Panc1 (cell line): ENCODE measurements around the gene SH3PXD2A. TPM values are rescaled to one million over a fixed set of nuclear protein-coding genes. Genes with fewer than 3 reads are reported as not detected.
"Not testable (repeated sequence)": the region's sequence is repeated elsewhere in the genome, so short reads cannot be mapped to it uniquely, and the experiment has no call there.

Experiments used
- ATAC-seq: fragments of 200-7000 bp; cut with Tn5 transposase; 2 replicates; pipeline ENCODE4 v1.9.1; 2020; ENCODE audit warnings: mild to moderate bottlenecking, moderate library complexity
- BruUV-seq: library from RNA; stranded (reverse); fragments of 400-500 nt; replicated peaks from 2 replicates; lab custom pipeline; 2021; lab: Mats Ljungman, UMichigan
- CTCF ChIA-PET: fragments of 300-600 bp; sonication (Branson Sonifier 250); formaldehyde crosslinking; loops from one replicate; lab custom pipeline; 2022; ENCODE audit warnings: antibody characterized with exemption; lab: Charles Lee
- POLR2A ChIA-PET: fragments of 300-600 bp; sonication (Branson Sonifier 250); formaldehyde crosslinking; loops from one replicate; lab custom pipeline; 2022; ENCODE audit warnings: antibody characterized with exemption; lab: Charles Lee
- DNase-seq: peaks from one replicate; pipeline ENCODE4 v3.0.0-alpha.2; 2010; ENCODE audit warnings: low read depth, low spot score
- H3K27ac ChIP-seq: 2 replicates; pipeline ENCODE4 v1.5.1; 2011; ENCODE audit warnings: mild to moderate bottlenecking, low read length, inconsistent platforms
- H3K27me3 ChIP-seq: fragments of 200-500 bp; sonication (Bioruptor generic); 2 replicates; pipeline ENCODE4 v1.6.0; 2014; ENCODE audit warnings: low read length, inconsistent platforms; ENCODE audit not compliant: control insufficient read depth, insufficient read depth
- H3K36me3 ChIP-seq: fragments of 200-500 bp; sonication (Bioruptor generic); 2 replicates; pipeline ENCODE4 v1.5.1; 2014; ENCODE audit warnings: inconsistent platforms, mild to moderate bottlenecking, low read length, moderate library complexity; ENCODE audit not compliant: control insufficient read depth, insufficient read depth
- H3K4me1 ChIP-seq: 2 replicates; pipeline ENCODE4 v1.5.1; 2011; ENCODE audit warnings: inconsistent platforms, mild to moderate bottlenecking, low read length, moderate library complexity; ENCODE audit not compliant: control insufficient read depth, insufficient read depth
- H3K4me3 ChIP-seq, 2 experiments: 2 replicates each; pipeline ENCODE4 v1.5.1; 2011 to 2012; ENCODE audit warnings: low read depth in 2 of 2, low read length in 2 of 2, mild to moderate bottlenecking in 2 of 2, inconsistent platforms in 1 of 2, moderate library complexity in 1 of 2
- H3K9me3 ChIP-seq: fragments of 200-500 bp; sonication (Bioruptor generic); 2 replicates; pipeline ENCODE4 v1.5.1; 2014; ENCODE audit warnings: low read depth, mild to moderate bottlenecking, inconsistent platforms, low read length, moderate library complexity; ENCODE audit not compliant: control insufficient read depth, insufficient read depth
- POLR2AphosphoS5 ChIP-seq: IDR thresholded peaks from 2 replicates; pipeline ENCODE4 v1.6.1; 2012; ENCODE audit warnings: mild to moderate bottlenecking, low read depth, low read length, moderate library complexity
- SIN3A ChIP-seq: IDR thresholded peaks from 2 replicates; pipeline ENCODE4 v1.6.1; 2012; ENCODE audit warnings: low read depth, mild to moderate bottlenecking, low read length, moderate library complexity, borderline replicate concordance; ENCODE audit not compliant: insufficient read depth
- TCF7L2 ChIP-seq: IDR thresholded peaks from 2 replicates; pipeline ENCODE4 v1.6.1; 2011; ENCODE audit warnings: mild to moderate bottlenecking, low read depth, low read length, inconsistent platforms
- in situ Hi-C: cut with HindIII; loops from 2 replicates; pipeline ENCODE4 v1.10.0; 2016; ENCODE audit warnings: low sequenced_read_pairs, low pct_unique_long_range_greater_than_20kb
- intact Hi-C: fragments of 100-400 bp; cut with micrococcal nuclease; formaldehyde crosslinking; loops from one replicate; pipeline ENCODE4 v1.10.0; 2022; ENCODE audit not compliant: unreplicated experiment
- total RNA-seq: library from RNA; stranded (reverse); gene quantifications from one replicate; pipeline ENCODE4 v1.2.1, GENCODE V29; 2021; ENCODE audit not compliant: unreplicated experiment
- TF ChIP-seq, protein P1 (sequence below): fragments of 450-650 bp; IDR thresholded peaks from 2 replicates; pipeline ENCODE4 v1.5.1; 2017; ENCODE audit warnings: mild to moderate bottlenecking
- TF ChIP-seq, protein P2 (sequence below), 2 experiments: IDR thresholded peaks; 2 replicates each; pipeline ENCODE4 v1.6.1; 2011 to 2012; ENCODE audit warnings: low read depth in 2 of 2, control low read depth in 1 of 2, low read length in 1 of 2, mild to moderate bottlenecking in 1 of 2, moderate library complexity in 1 of 2; ENCODE audit not compliant: insufficient read depth in 1 of 2

Gene SH3PXD2A
- total RNA-seq, 1 experiment from 2014 or later, result 5.7 TPM

DNA sequence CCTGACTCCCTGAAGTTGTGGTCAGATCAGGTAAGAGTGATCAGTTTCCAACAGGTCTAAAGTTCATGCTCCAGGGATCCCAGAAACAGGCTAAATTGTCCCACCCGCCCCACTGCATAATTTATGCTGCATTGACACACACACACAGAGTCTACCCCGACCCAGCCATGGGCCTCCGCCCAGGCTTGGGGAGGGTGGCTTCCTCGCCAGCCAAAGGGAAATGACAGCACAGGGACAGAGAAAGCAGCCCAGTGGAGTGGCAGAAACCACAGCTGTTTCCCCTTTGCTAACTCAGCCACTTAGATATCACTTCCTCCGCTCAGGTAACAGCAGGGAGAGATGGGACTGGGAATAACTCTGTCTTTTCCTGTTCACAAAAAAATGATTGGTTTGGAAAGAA, 9.4 kb downstream of the SH3PXD2A start:
- POLR2A ChIA-PET, result no interaction called here
- intact Hi-C loops, result no loop called here
- Histone ChIP-seq H3K27ac (no peak overlapping the region), H3K4me3 (no peak overlapping the region), H3K4me1 (peaks cover 21% of the 10 kb centered on the region), H3K27me3 (no peaks in the 10 kb centered on the region), H3K36me3 (no peaks in the 10 kb centered on the region), H3K9me3 (no peaks in the 10 kb centered on the region)
- in situ Hi-C loops, result no loop called here
- no peak for DNase-seq
- CTCF ChIA-PET, result no interaction called here
- ATAC-seq, result no peak
- BruUV-seq, result no TSS peak
- no peak for TF ChIP-seq SIN3A
- no peak for TF ChIP-seq POLR2AphosphoS5
- TF ChIP-seq, protein P1, sequence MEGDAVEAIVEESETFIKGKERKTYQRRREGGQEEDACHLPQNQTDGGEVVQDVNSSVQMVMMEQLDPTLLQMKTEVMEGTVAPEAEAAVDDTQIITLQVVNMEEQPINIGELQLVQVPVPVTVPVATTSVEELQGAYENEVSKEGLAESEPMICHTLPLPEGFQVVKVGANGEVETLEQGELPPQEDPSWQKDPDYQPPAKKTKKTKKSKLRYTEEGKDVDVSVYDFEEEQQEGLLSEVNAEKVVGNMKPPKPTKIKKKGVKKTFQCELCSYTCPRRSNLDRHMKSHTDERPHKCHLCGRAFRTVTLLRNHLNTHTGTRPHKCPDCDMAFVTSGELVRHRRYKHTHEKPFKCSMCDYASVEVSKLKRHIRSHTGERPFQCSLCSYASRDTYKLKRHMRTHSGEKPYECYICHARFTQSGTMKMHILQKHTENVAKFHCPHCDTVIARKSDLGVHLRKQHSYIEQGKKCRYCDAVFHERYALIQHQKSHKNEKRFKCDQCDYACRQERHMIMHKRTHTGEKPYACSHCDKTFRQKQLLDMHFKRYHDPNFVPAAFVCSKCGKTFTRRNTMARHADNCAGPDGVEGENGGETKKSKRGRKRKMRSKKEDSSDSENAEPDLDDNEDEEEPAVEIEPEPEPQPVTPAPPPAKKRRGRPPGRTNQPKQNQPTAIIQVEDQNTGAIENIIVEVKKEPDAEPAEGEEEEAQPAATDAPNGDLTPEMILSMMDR, result no peak
- TF ChIP-seq TCF7L2, result no peak
- TF ChIP-seq, protein P2, sequence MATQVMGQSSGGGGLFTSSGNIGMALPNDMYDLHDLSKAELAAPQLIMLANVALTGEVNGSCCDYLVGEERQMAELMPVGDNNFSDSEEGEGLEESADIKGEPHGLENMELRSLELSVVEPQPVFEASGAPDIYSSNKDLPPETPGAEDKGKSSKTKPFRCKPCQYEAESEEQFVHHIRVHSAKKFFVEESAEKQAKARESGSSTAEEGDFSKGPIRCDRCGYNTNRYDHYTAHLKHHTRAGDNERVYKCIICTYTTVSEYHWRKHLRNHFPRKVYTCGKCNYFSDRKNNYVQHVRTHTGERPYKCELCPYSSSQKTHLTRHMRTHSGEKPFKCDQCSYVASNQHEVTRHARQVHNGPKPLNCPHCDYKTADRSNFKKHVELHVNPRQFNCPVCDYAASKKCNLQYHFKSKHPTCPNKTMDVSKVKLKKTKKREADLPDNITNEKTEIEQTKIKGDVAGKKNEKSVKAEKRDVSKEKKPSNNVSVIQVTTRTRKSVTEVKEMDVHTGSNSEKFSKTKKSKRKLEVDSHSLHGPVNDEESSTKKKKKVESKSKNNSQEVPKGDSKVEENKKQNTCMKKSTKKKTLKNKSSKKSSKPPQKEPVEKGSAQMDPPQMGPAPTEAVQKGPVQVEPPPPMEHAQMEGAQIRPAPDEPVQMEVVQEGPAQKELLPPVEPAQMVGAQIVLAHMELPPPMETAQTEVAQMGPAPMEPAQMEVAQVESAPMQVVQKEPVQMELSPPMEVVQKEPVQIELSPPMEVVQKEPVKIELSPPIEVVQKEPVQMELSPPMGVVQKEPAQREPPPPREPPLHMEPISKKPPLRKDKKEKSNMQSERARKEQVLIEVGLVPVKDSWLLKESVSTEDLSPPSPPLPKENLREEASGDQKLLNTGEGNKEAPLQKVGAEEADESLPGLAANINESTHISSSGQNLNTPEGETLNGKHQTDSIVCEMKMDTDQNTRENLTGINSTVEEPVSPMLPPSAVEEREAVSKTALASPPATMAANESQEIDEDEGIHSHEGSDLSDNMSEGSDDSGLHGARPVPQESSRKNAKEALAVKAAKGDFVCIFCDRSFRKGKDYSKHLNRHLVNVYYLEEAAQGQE (IDR thresholded peaks at IDR 0.05; ENCODE audit: insufficient read depth in 1 of 2, low read depth in 2 of 2, low read length in 1 of 2), result no peak

DNA sequence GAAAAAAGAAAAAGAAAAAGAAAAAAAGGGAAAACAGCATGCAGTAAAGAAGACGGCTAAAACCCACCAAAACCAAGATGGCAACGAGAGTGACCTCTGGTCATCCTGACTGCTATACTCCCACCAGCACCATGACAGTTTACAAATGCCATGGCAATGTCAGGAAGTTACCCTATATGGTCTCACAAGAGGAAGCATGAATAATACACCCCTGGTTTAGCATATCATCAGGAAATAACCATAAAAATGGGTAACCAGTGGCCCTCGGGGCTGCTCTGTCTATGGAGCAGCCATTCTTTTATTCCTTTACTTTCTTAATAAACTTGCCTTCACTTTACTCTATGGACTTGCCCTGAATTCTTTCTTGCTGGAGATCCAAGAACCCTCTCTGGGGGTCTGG, 10.0 kb downstream of the SH3PXD2A start:
- BruUV-seq, in situ Hi-C loops, H3K36me3 ChIP-seq, H3K27ac ChIP-seq, POLR2A ChIA-PET, H3K4me3 ChIP-seq, CTCF ChIA-PET, H3K27me3 ChIP-seq, DNase-seq, ATAC-seq, H3K9me3 ChIP-seq, intact Hi-C loops: not testable (repeated sequence)
- peaks cover 22% of the 10 kb centered on the region for H3K4me1 ChIP-seq

DNA sequence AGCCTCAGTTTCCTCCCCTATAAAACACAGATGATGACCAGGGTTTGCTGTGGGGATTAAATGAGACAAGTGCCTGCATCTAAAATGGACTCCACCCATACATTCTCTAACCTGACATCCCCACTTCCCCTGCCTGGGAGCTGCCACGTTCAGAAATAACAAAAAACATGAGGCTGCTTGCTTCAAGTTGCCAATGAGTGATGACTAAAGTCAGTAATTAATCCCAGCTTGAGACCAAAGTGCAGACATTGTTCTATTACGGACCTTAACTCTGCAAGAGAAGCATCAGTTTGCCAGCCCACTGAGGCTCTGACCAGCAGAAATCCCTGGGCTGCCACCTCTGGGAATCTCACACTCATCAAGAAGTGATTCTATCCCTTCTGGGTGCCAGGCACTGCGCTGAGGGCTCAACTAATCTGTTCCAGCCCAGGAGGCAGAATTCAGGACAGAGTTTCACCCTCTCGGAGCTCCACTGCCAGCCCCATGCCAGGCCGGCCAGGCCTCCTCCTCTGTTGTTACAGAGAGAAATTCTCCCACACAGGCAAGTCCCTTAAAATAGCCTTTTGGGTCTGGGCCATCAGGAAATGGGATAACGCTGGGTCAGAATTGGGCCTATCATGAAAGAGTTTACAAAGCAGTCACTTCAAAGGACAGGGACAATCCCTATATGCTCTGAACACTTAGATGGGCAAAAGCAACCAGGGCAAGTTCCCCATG, 11.4 kb downstream of the SH3PXD2A start:
- no peaks in the 10 kb centered on the region for H3K36me3 ChIP-seq
- ATAC-seq, result no peak
- BruUV-seq, result no TSS peak
- DNase-seq, result no peak
- H3K4me3 ChIP-seq, result no peak overlapping the region
- ChIA-PET CTCF (no interaction called here), POLR2A (no interaction called here)
- intact Hi-C loops, result no loop called here
- peaks cover 18% of the 10 kb centered on the region for H3K4me1 ChIP-seq
- no peak overlapping the region for H3K27ac ChIP-seq
- in situ Hi-C loops, result no loop called here
- TF ChIP-seq POLR2AphosphoS5 (no peak), SIN3A (no peak), TCF7L2 (no peak)
- TF ChIP-seq, protein P2 (IDR thresholded peaks at IDR 0.05; ENCODE audit: insufficient read depth in 1 of 2, low read depth in 2 of 2, low read length in 1 of 2), result no peak
- TF ChIP-seq, protein P1, result no peak
- no peaks in the 10 kb centered on the region for H3K9me3 ChIP-seq
- H3K27me3 ChIP-seq, result no peaks in the 10 kb centered on the region
